Measurements from ENCODE around the gene MGAT4B.
A peak's percentile ranks its signal among the peaks of the same experiment; 100 is the strongest.

The MGAT4B gene

GRCh38 chr5:179805529-179806249 lies 977 bp downstream of the MGAT4B start:
- DNase-seq (ENCODE audit: low spot score): peak; percentile 74

- no peak for DNase-seq (ENCODE audit: low spot score)
Measured at GRCh38 chr5:179805070-179805528, 1.6 kb downstream of the MGAT4B start.

GRCh38 chr5:179804555-179804947 lies 2.1 kb downstream of the MGAT4B start:
- no peak for DNase-seq (ENCODE audit: low spot score)

GRCh38 chr5:179803651-179804554 lies 2.8 kb downstream of the MGAT4B start:
- no peak for DNase-seq (ENCODE audit: low spot score)

GRCh38 chr5:179802950-179803562 lies 3.6 kb downstream of the MGAT4B start:
- DNase-seq (ENCODE audit: low spot score): no peak

GRCh38 chr5:179802207-179802883 lies 4.3 kb downstream of the MGAT4B start:
- no peak for DNase-seq (ENCODE audit: low spot score)

GRCh38 chr5:179801304-179802206 lies 5.1 kb downstream of the MGAT4B start:
- no peak for DNase-seq (ENCODE audit: low spot score)

GRCh38 chr5:179800696-179801201 lies 5.9 kb downstream of the MGAT4B start:
- DNase-seq (ENCODE audit: low spot score): no peak

GRCh38 chr5:179800071-179800695 lies 6.5 kb downstream of the MGAT4B start:
- no peak for DNase-seq (ENCODE audit: low spot score)

GRCh38 chr5:179799644-179799973 lies 7.1 kb downstream of the MGAT4B start:
- no peak for DNase-seq (ENCODE audit: low spot score)

GRCh38 chr5:179798771-179799643 lies 7.7 kb downstream of the MGAT4B start:
- DNase-seq (ENCODE audit: low spot score): no peak

- DNase-seq (ENCODE audit: low spot score): no peak
Measured at GRCh38 chr5:179798144-179798770, 8.4 kb downstream of the MGAT4B start.

- DNase-seq (ENCODE audit: low spot score): no peak
Measured at GRCh38 chr5:179797741-179798140, 8.9 kb downstream of the MGAT4B start.

GRCh38 chr5:179796877-179797608 lies 9.6 kb downstream of the MGAT4B start:
- DNase-seq (ENCODE audit: low spot score): no peak

GRCh38 chr5:179795863-179796833 lies 10.5 kb downstream of the MGAT4B start:
- peak; percentile 91 for DNase-seq (ENCODE audit: low spot score)

- DNase-seq (ENCODE audit: low spot score): no peak
Measured at GRCh38 chr5:179795049-179795862, 11.4 kb downstream of the MGAT4B start.

Measured in AG20443 (cell line).